Neural progenitor cell (in vitro differentiated cells): ENCODE data around the gene CAV1. TPM values are rescaled to one million over a fixed set of nuclear protein-coding genes. Genes with fewer than 3 reads are reported as not detected.

ENCODE experiments used
- DNase-seq: peaks from one replicate; pipeline ENCODE4 v3.0.0-alpha.2; 2016; ENCODE audit warnings: low spot score
- H2AFZ ChIP-seq: fragments of 200-600 bp; sonication (generic); replicated peaks from 2 replicates; pipeline ENCODE4 v1.6.1; 2016; ENCODE audit warnings: antibody characterized with exemption
- H3F3A ChIP-seq: fragments of 200-600 bp; sonication (generic); 2 replicates; pipeline ENCODE4 v1.6.1; 2016; ENCODE audit warnings: antibody characterized with exemption, low read depth
- H3K27ac ChIP-seq: fragments of 200-600 bp; sonication (generic); 2 replicates; pipeline ENCODE4 v1.5.1; 2016; ENCODE audit warnings: mild to moderate bottlenecking
- H3K27me3 ChIP-seq: fragments of 200-600 bp; sonication (generic); 2 replicates; pipeline ENCODE4 v1.6.1; 2016; ENCODE audit warnings: mild to moderate bottlenecking, moderate library complexity
- H3K36me3 ChIP-seq: fragments of 200-600 bp; sonication (generic); 2 replicates; pipeline ENCODE4 v1.5.1; 2016
- H3K4me1 ChIP-seq: fragments of 200-600 bp; sonication (generic); 2 replicates; pipeline ENCODE4 v1.6.1; 2016; ENCODE audit warnings: mixed run types
- H3K4me2 ChIP-seq: fragments of 200-600 bp; sonication (generic); 2 replicates; pipeline ENCODE4 v1.6.1; 2016
- H3K4me3 ChIP-seq: fragments of 200-600 bp; sonication (generic); 2 replicates; pipeline ENCODE4 v1.5.1; 2016
- H3K79me2 ChIP-seq: fragments of 200-600 bp; sonication (generic); 2 replicates; pipeline ENCODE4 v1.6.1; 2016; ENCODE audit warnings: low read depth
- H3K9ac ChIP-seq: fragments of 200-600 bp; sonication (generic); 2 replicates; pipeline ENCODE4 v1.6.1; 2016
- H3K9me3 ChIP-seq: fragments of 200-600 bp; sonication (generic); 2 replicates; pipeline ENCODE4 v1.5.1; 2016; ENCODE audit warnings: low read depth
- H4K20me1 ChIP-seq: fragments of 200-600 bp; sonication (generic); 2 replicates; pipeline ENCODE4 v1.6.1; 2016; ENCODE audit warnings: low read depth
- H3K27ac Mint-ChIP-seq: 3 replicates; pipeline ENCODE4 v1.8.0; 2021; ENCODE audit warnings: mixed read lengths
- H3K27me3 Mint-ChIP-seq: 2 replicates; pipeline ENCODE4 v1.8.0; 2022; ENCODE audit warnings: low read depth, mild to moderate bottlenecking, inconsistent platforms, moderate library complexity, mixed read lengths; ENCODE audit not compliant: insufficient read depth
- H3K36me3 Mint-ChIP-seq: 3 replicates; pipeline ENCODE4 v1.8.0; 2021; ENCODE audit warnings: mixed read lengths
- H3K4me1 Mint-ChIP-seq: 3 replicates; pipeline ENCODE4 v1.8.0; 2021; ENCODE audit warnings: mixed read lengths
- H3K4me3 Mint-ChIP-seq: 3 replicates; pipeline ENCODE4 v1.8.0; 2021; ENCODE audit warnings: mild to moderate bottlenecking, moderate library complexity, mixed read lengths
- H3K9me3 Mint-ChIP-seq: 3 replicates; pipeline ENCODE4 v1.8.0; 2020; ENCODE audit warnings: mixed read lengths
- CTCF ChIP-seq: fragments of 200-600 bp; sonication (generic); IDR thresholded peaks from 2 replicates; pipeline ENCODE4 v1.5.1; 2017; ENCODE audit warnings: antibody characterized with exemption, mild to moderate bottlenecking
- EZH2 ChIP-seq: fragments of 200-600 bp; sonication (generic); IDR thresholded peaks from 2 replicates; pipeline ENCODE4 v1.6.1; 2017; ENCODE audit warnings: antibody characterized with exemption, mild to moderate bottlenecking, moderate library complexity
- EZH2phosphoT487 ChIP-seq: fragments of 200-600 bp; sonication (generic); IDR thresholded peaks from 2 replicates; pipeline ENCODE4 v1.6.1; 2017; ENCODE audit warnings: antibody characterized with exemption
- total RNA-seq: library from RNA; depleted of rRNA; stranded (reverse); fragments of >200 nt; gene quantifications from 2 replicates; pipeline ENCODE4 v1.2.3, GENCODE V29; 2015; ENCODE audit warnings: low replicate concordance

The CAV1 gene
- total RNA-seq, 1 donor from 2014 or later: 0.19 TPM

- H3K27ac ChIP-seq: no peak overlapping the region
- TF ChIP-seq EZH2phosphoT487: no peak
- TF ChIP-seq EZH2: no peak
- no peak for TF ChIP-seq CTCF
- H3K4me1 Mint-ChIP-seq: peaks cover 11% of the 10 kb centered on the region
- no peaks in the 10 kb centered on the region for H3K36me3 Mint-ChIP-seq
- no peaks in the 10 kb centered on the region for H3K36me3 ChIP-seq
- no peak overlapping the region for H3K4me3 Mint-ChIP-seq
- no peaks in the 10 kb centered on the region for H4K20me1 ChIP-seq
- H3K9me3 ChIP-seq: no peaks in the 10 kb centered on the region
- H3K9me3 Mint-ChIP-seq: no peaks in the 10 kb centered on the region
- DNase-seq: peak; percentile 16
- no peaks in the 10 kb centered on the region for H3K79me2 ChIP-seq
- peaks cover 22% of the 10 kb centered on the region for H3K4me1 ChIP-seq
- H3K4me2 ChIP-seq: no peak overlapping the region
- no peak overlapping the region for H3K9ac ChIP-seq
- no peaks in the 10 kb centered on the region for H3K27me3 ChIP-seq
- no peak overlapping the region for H3K27ac Mint-ChIP-seq
- H3K4me3 ChIP-seq: no peak overlapping the region
- no peak overlapping the region for H2AFZ ChIP-seq
- H3F3A ChIP-seq: no peaks in the 10 kb centered on the region
- H3K27me3 Mint-ChIP-seq: no peaks in the 10 kb centered on the region
Measured at GRCh38 chr7:116557066-116557585, 32.3 kb downstream of the CAV1 start.

- Histone ChIP-seq H4K20me1 (no peaks in the 10 kb centered on the region), H3K36me3 (no peaks in the 10 kb centered on the region), H3K4me2 (no peak overlapping the region), H3K9me3 (no peaks in the 10 kb centered on the region), H3F3A (no peaks in the 10 kb centered on the region), H3K27ac (no peak overlapping the region), H3K4me1 (peaks cover 22% of the 10 kb centered on the region), H3K79me2 (no peaks in the 10 kb centered on the region), H3K27me3 (no peaks in the 10 kb centered on the region), H2AFZ (no peak overlapping the region), H3K4me3 (no peak overlapping the region), H3K9ac (no peak overlapping the region)
- H3K36me3 Mint-ChIP-seq: no peaks in the 10 kb centered on the region
- DNase-seq: no peak
- TF ChIP-seq CTCF (no peak), EZH2 (no peak), EZH2phosphoT487 (no peak)
- no peak overlapping the region for H3K27ac Mint-ChIP-seq
- no peaks in the 10 kb centered on the region for H3K9me3 Mint-ChIP-seq
- peaks cover 11% of the 10 kb centered on the region for H3K4me1 Mint-ChIP-seq
- H3K27me3 Mint-ChIP-seq: no peaks in the 10 kb centered on the region
- no peak overlapping the region for H3K4me3 Mint-ChIP-seq
Measured at GRCh38 chr7:116557901-116558300, 33.1 kb downstream of the CAV1 start.

- no peaks in the 10 kb centered on the region for H3K79me2 ChIP-seq
- H3K4me2 ChIP-seq: peak overlapping the region; percentile 40
- peak; percentile 58 for DNase-seq
- no peaks in the 10 kb centered on the region for H3F3A ChIP-seq
- H3K4me3 ChIP-seq: no peak overlapping the region
- H3K9me3 Mint-ChIP-seq: no peaks in the 10 kb centered on the region
- no peak overlapping the region for H3K4me3 Mint-ChIP-seq
- H3K27me3 Mint-ChIP-seq: no peaks in the 10 kb centered on the region
- peaks cover 11% of the 10 kb centered on the region for H3K4me1 Mint-ChIP-seq
- no peaks in the 10 kb centered on the region for H3K27me3 ChIP-seq
- no peaks in the 10 kb centered on the region for H3K36me3 Mint-ChIP-seq
- no peaks in the 10 kb centered on the region for H3K9me3 ChIP-seq
- no peaks in the 10 kb centered on the region for H4K20me1 ChIP-seq
- no peak overlapping the region for H3K9ac ChIP-seq
- no peaks in the 10 kb centered on the region for H3K36me3 ChIP-seq
- no peak for TF ChIP-seq EZH2phosphoT487
- no peak for TF ChIP-seq CTCF
- no peak for TF ChIP-seq EZH2
- H2AFZ ChIP-seq: peak overlapping the region; percentile 70
- peaks cover 22% of the 10 kb centered on the region for H3K4me1 ChIP-seq
- no peak overlapping the region for H3K27ac Mint-ChIP-seq
- no peak overlapping the region for H3K27ac ChIP-seq
Measured at GRCh38 chr7:116560021-116560970, 35.5 kb downstream of the CAV1 start.
